Keratinocyte (primary cell): ENCODE data around the gene WDR6. TPM values are rescaled to one million over a fixed set of nuclear protein-coding genes. Genes with fewer than 3 reads are reported as not detected.

Experiments used
- DNase-seq: peaks from one replicate; pipeline ENCODE4 v3.0.0-alpha.2; 2011; ENCODE audit warnings: low read depth, missing footprints, low spot score
- FAIRE-seq: peaks from 2 replicates; lab custom pipeline; 2011; peaks lifted over from hg19 to GRCh38; lab: Jason Lieb, UNC
- H2AFZ ChIP-seq: 2 replicates; pipeline ENCODE4 v1.6.0; 2012; ENCODE audit warnings: low read length, control low read depth, inconsistent platforms; ENCODE audit not compliant: control insufficient read depth
- H3K27ac ChIP-seq: 2 replicates; pipeline ENCODE4 v1.5.1; 2011; ENCODE audit warnings: low read length; ENCODE audit not compliant: control insufficient read depth, insufficient read depth
- H3K27me3 ChIP-seq: 3 replicates; pipeline ENCODE4 v1.6.0; 2011; ENCODE audit warnings: low read length; ENCODE audit not compliant: control insufficient read depth, insufficient read depth; ENCODE audit errors: extremely low read depth
- H3K36me3 ChIP-seq, 2 experiments: 2 replicates in 1 of 2; 3 replicates in 1 of 2; pipeline ENCODE4 v1.5.1; 2011; ENCODE audit warnings: low read length in 2 of 2, mild to moderate bottlenecking in 1 of 2; ENCODE audit not compliant: control insufficient read depth in 2 of 2, insufficient read depth in 2 of 2; ENCODE audit errors: extremely low read depth in 1 of 2
- H3K4me1 ChIP-seq: 3 replicates; pipeline ENCODE4 v1.5.1; 2011; ENCODE audit warnings: low read length; ENCODE audit not compliant: control insufficient read depth, insufficient read depth; ENCODE audit errors: extremely low read depth
- H3K4me2 ChIP-seq: 3 replicates; pipeline ENCODE4 v1.6.0; 2011; ENCODE audit warnings: low read depth, low read length; ENCODE audit not compliant: control insufficient read depth, insufficient read depth; ENCODE audit errors: extremely low read depth
- H3K4me3 ChIP-seq, 3 experiments: fragments of 200-600 bp in 1 of 3; sonication (generic) in 1 of 3; 2 replicates in 2 of 3; 3 replicates in 1 of 3; pipeline ENCODE4 v1.5.1; 2011 to 2016; ENCODE audit warnings: low read length in 3 of 3, mild to moderate bottlenecking in 3 of 3, control low read depth in 2 of 3, inconsistent platforms in 1 of 3, low read depth in 1 of 3, mixed read lengths in 1 of 3, mixed run types in 1 of 3, moderate library complexity in 1 of 3; ENCODE audit not compliant: control insufficient read depth in 2 of 3, insufficient read depth in 2 of 3; ENCODE audit errors: extremely low read depth in 1 of 3
- H3K79me2 ChIP-seq: 2 replicates; pipeline ENCODE4 v1.6.0; 2012; ENCODE audit warnings: low read length; ENCODE audit not compliant: control insufficient read depth, insufficient read depth
- H3K9ac ChIP-seq: 3 replicates; pipeline ENCODE4 v1.6.0; 2011; ENCODE audit warnings: low read length; ENCODE audit not compliant: control insufficient read depth, insufficient read depth; ENCODE audit errors: extremely low read depth
- H3K9me1 ChIP-seq: 3 replicates; pipeline ENCODE4 v1.6.0; 2011; ENCODE audit warnings: low read length; ENCODE audit not compliant: control insufficient read depth, insufficient read depth; ENCODE audit errors: extremely low read depth
- H3K9me3 ChIP-seq: 2 replicates; pipeline ENCODE4 v1.5.1; 2012; ENCODE audit warnings: low read depth, low read length; ENCODE audit not compliant: control insufficient read depth
- H4K20me1 ChIP-seq: 3 replicates; pipeline ENCODE4 v1.6.0; 2011; ENCODE audit warnings: low read length; ENCODE audit not compliant: control insufficient read depth, insufficient read depth; ENCODE audit errors: extremely low read depth
- EZH2 ChIP-seq: IDR thresholded peaks from one replicate; pipeline ENCODE4 v1.6.1; 2012; ENCODE audit warnings: inconsistent platforms, mild to moderate bottlenecking, low read length, moderate library complexity
- dilution Hi-C: fragments of 300-500 bp; cut with MboI; formaldehyde crosslinking; loops from one replicate; pipeline ENCODE4 v1.7.0; 2020; ENCODE audit warnings: low sequenced_read_pairs; ENCODE audit not compliant: extremely low pct_ligation_motif_present
- polyA plus RNA-seq, 5 experiments: library from polyadenylated mRNA; depleted of rRNA in 3 of 5; stranded (reverse) in 3 of 5; stranded (forward) in 1 of 5; unstranded in 1 of 5; fragments of >200 nt; gene quantifications; 1 replicate in 1 of 5; 2 replicates in 3 of 5; 3 replicates in 1 of 5; pipeline versions ENCODE4 v1.2.1 to v1.2.3, GENCODE V29; 2011 to 2012; ENCODE audit warnings: missing spikeins in 2 of 5, low read depth in 1 of 5, low replicate concordance in 1 of 5
- TF ChIP-seq, protein P1 (sequence below), 3 experiments: IDR thresholded peaks in 1 of 3; conservative IDR thresholded peaks in 1 of 3; optimal IDR thresholded peaks in 1 of 3; 2 replicates in 2 of 3; 3 replicates in 1 of 3; pipeline versions ENCODE3 to v1.5.1; 2011; ENCODE audit warnings: low read length in 3 of 3, mild to moderate bottlenecking in 3 of 3, moderate library complexity in 2 of 3, control low read depth in 1 of 3, inconsistent platforms in 1 of 3; ENCODE audit not compliant: insufficient read depth in 2 of 3; ENCODE audit errors: extremely low read depth in 1 of 3

The WDR6 gene
- polyA plus RNA-seq, 1 donor (not counting 4 experiments of a cell fraction or from before 2014, with no cell fraction given), result 61.5 TPM

DNA sequence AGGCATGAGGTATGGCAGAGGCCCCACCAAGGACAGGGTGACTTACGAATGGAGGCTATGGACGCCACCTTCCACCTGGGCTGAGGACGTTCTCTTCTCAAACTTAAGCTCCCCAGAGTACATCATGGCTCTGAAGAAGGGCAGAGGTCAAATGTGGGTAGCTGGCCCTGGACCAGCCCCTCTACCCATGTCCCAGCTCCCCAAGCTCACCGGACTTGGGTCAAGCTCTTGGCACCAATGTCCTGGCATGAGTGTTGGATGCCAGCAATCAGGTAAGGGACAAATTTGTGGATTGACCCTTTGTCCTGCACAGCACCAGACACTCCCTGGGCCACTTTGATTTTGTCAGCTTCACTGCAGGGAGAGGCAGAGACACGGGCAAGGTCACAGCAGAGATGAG, 17.3 kb downstream of the WDR6 start:
- H3K4me1 ChIP-seq, result peaks cover 38% of the 10 kb centered on the region
- peaks cover 29 to 52% of the 10 kb centered on the region in 2 experiments for H3K36me3 ChIP-seq
- DNase-seq (no peak), FAIRE-seq (no peak)
- no peak overlapping the region for H3K4me3 ChIP-seq
- no peaks in the 10 kb centered on the region for H3K9me3 ChIP-seq
- peaks cover 3% of the 10 kb centered on the region for H3K9me1 ChIP-seq
- H2AFZ ChIP-seq, result no peak overlapping the region
- H3K9ac ChIP-seq, result no peak overlapping the region
- H4K20me1 ChIP-seq, result peaks cover 4% of the 10 kb centered on the region
- no peak overlapping the region for H3K4me2 ChIP-seq
- peaks cover 81% of the 10 kb centered on the region for H3K79me2 ChIP-seq
- H3K27me3 ChIP-seq, result no peaks in the 10 kb centered on the region
- TF ChIP-seq, protein P1, sequence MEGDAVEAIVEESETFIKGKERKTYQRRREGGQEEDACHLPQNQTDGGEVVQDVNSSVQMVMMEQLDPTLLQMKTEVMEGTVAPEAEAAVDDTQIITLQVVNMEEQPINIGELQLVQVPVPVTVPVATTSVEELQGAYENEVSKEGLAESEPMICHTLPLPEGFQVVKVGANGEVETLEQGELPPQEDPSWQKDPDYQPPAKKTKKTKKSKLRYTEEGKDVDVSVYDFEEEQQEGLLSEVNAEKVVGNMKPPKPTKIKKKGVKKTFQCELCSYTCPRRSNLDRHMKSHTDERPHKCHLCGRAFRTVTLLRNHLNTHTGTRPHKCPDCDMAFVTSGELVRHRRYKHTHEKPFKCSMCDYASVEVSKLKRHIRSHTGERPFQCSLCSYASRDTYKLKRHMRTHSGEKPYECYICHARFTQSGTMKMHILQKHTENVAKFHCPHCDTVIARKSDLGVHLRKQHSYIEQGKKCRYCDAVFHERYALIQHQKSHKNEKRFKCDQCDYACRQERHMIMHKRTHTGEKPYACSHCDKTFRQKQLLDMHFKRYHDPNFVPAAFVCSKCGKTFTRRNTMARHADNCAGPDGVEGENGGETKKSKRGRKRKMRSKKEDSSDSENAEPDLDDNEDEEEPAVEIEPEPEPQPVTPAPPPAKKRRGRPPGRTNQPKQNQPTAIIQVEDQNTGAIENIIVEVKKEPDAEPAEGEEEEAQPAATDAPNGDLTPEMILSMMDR (optimal IDR thresholded peaks at IDR 0.05 in 1 of 3, IDR thresholded peaks at IDR 0.05 in 1 of 3, conservative IDR thresholded peaks at IDR 0.05 in 1 of 3; ENCODE audit: extremely low read depth in 1 of 3, insufficient read depth in 2 of 3, low read length in 3 of 3), result no peak
- TF ChIP-seq EZH2, result no peak
- dilution Hi-C loops, result no loop called here
- no peak overlapping the region for H3K27ac ChIP-seq

DNA sequence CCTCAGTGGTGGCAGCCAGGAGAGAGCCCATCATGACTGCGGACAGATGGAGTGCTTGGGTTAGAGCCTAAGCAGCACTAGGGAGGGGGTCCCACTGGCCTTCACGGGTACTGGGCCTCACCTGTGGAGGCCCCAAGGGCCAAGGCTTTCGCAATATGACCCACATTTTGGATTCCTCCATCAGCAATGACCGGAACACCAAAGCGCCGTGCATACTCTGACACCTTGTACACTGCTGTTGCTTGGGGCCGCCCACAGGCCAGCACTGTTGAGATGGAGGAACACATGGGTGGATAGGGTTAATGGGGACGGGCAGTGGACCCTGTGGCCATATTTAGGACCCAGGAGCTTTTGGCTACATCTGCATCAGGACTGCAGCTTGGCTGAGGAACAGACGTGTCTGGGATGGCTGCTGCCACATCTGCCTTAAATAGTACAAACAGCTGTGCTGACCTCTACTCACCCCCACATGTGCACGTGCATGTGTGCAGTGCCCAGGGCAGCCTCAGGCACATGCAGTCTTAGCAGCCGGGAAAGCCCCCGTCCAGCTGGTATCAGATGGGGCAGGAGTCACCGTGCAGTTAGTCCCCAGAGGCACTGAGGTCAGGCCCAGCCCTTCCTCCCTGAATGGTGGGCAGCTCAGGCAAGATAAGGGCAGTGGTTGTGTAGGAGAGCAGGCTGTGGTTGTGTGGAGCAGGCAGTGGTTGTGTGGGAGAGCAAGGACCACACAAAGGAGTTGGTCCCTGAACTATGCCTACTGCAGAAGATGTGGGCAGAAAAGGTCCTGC, 18.0 kb downstream of the WDR6 start:
- Histone ChIP-seq H4K20me1 (peaks cover 4% of the 10 kb centered on the region), H3K36me3 (peaks cover 29 to 52% of the 10 kb centered on the region in 2 experiments), H3K9me3 (no peaks in the 10 kb centered on the region), H3K4me1 (peaks cover 31% of the 10 kb centered on the region), H3K27me3 (no peaks in the 10 kb centered on the region), H3K79me2 (peaks cover 74% of the 10 kb centered on the region), H3K4me3 (no peak overlapping the region), H3K9me1 (peaks cover 3% of the 10 kb centered on the region), H3K9ac (no peak overlapping the region), H3K4me2 (no peak overlapping the region), H3K27ac (no peak overlapping the region), H2AFZ (no peak overlapping the region)
- dilution Hi-C loops, result no loop called here
- DNase-seq (no peak), FAIRE-seq (no peak)
- TF ChIP-seq, protein P1 (optimal IDR thresholded peaks at IDR 0.05 in 1 of 3, IDR thresholded peaks at IDR 0.05 in 1 of 3, conservative IDR thresholded peaks at IDR 0.05 in 1 of 3; ENCODE audit: extremely low read depth in 1 of 3, insufficient read depth in 2 of 3, low read length in 3 of 3), result no peak
- no peak for TF ChIP-seq EZH2
